Esophagus squamous epithelium (tissue), 4 donors: ENCODE results near the gene NCAPG.

Experiments
- CTCF ChIP-seq, 6 experiments: fragments of 450-650 bp in 4 of 6; fragments of 200-600 bp in 2 of 6; sonication (generic) in 2 of 6; IDR thresholded peaks; one replicate each; pipeline ENCODE4 v1.5.1; 2016 to 2019; ENCODE audit warnings: antibody characterized with exemption in 6 of 6, mild to moderate bottlenecking in 4 of 6, moderate library complexity in 4 of 6
- POLR2A ChIP-seq, 4 donors: fragments of 450-650 bp; IDR thresholded peaks; one replicate each; pipeline ENCODE4 v1.6.1; 2017; ENCODE audit warnings: antibody characterized with exemption in 4 of 4, mild to moderate bottlenecking in 4 of 4, moderate library complexity in 3 of 4

- TF ChIP-seq POLR2A (IDR thresholded peaks at IDR 0.05), result no peak
- no peak for TF ChIP-seq CTCF (IDR thresholded peaks at IDR 0.05)
Measured at GRCh38 chr4:17787315-17787714, 23.5 kb upstream of the NCAPG start.
